Measurements from ENCODE around the gene HDAC11.

Gene HDAC11

GRCh38 chr3:13528217-13528867, 48.2 kb downstream of the HDAC11 start:
- peak; percentile 21 for DNase-seq

- no peak for DNase-seq
These were observed 49.3 kb downstream of the HDAC11 start for GRCh38 chr3:13529196-13530112.

GRCh38 chr3:13530241-13531009, 50.3 kb downstream of the HDAC11 start:
- no peak for DNase-seq

GRCh38 chr3:13532085-13532484, 52.0 kb downstream of the HDAC11 start:
- DNase-seq, result no peak

- no peak for DNase-seq
These were observed 52.5 kb downstream of the HDAC11 start for GRCh38 chr3:13532631-13533030.

- DNase-seq, result no peak
These were observed 53.8 kb downstream of the HDAC11 start for GRCh38 chr3:13533885-13534301.

GRCh38 chr3:13535526-13535875, 55.4 kb downstream of the HDAC11 start:
- DNase-seq, result no peak

GRCh38 chr3:13535905-13536304, 55.8 kb downstream of the HDAC11 start:
- DNase-seq, result no peak

GRCh38 chr3:13536432-13536831, 56.3 kb downstream of the HDAC11 start:
- no peak for DNase-seq

GRCh38 chr3:13536832-13537231, 56.7 kb downstream of the HDAC11 start:
- no peak for DNase-seq

- DNase-seq, result no peak
These were observed 57.3 kb downstream of the HDAC11 start for GRCh38 chr3:13537244-13537908.

- DNase-seq, result no peak
These were observed 57.8 kb downstream of the HDAC11 start for GRCh38 chr3:13537909-13538296.

GRCh38 chr3:13538520-13539291, 58.6 kb downstream of the HDAC11 start:
- no peak for DNase-seq

GRCh38 chr3:13539292-13539638, 59.2 kb downstream of the HDAC11 start:
- DNase-seq, result no peak

- no peak for DNase-seq
These were observed 59.6 kb downstream of the HDAC11 start for GRCh38 chr3:13539671-13540070.

- no peak for DNase-seq
These were observed 60.3 kb downstream of the HDAC11 start for GRCh38 chr3:13540297-13540995.

GRCh38 chr3:13541691-13542090, 61.6 kb downstream of the HDAC11 start:
- no peak for DNase-seq

GRCh38 chr3:13542142-13542541, 62.0 kb downstream of the HDAC11 start:
- no peak for DNase-seq

GRCh38 chr3:13543253-13543652, 63.1 kb downstream of the HDAC11 start:
- no peak for DNase-seq

- no peak for DNase-seq
These were observed 64.3 kb downstream of the HDAC11 start for GRCh38 chr3:13544293-13544831.

GRCh38 chr3:13544951-13545651, 65.0 kb downstream of the HDAC11 start:
- DNase-seq, result no peak
